HG02884 (cell line): ENCODE data around the gene KRT222.

Source experiments
- ATAC-seq: cut with Tn5 transposase; IDR thresholded peaks from one replicate; pipeline ENCODE4 v1.9.1; 2021; ENCODE audit warnings: mild to moderate bottlenecking, moderate library complexity; ENCODE audit not compliant: unreplicated experiment

The KRT222 gene

DNA sequence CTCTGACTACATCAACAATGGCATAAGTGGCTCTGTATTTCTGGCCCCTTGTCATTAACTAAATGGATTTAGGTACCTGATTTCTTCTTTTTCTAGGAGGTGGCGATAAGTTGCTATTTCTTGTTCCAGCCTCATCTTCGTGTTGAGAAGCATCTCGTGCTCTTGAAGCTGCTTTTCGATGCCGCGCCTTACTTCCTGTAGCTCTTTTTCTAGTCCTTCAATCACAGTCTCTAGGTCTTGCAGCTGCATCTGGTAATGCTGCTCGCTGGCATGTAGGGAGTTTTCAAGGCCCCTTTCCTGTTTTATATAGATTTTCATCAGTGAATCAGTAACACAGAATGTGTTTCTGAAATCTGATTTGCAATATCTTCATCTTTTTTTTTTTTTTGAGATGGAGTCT, 5.1 kb downstream of the KRT222 start:
- ATAC-seq: no peak

DNA sequence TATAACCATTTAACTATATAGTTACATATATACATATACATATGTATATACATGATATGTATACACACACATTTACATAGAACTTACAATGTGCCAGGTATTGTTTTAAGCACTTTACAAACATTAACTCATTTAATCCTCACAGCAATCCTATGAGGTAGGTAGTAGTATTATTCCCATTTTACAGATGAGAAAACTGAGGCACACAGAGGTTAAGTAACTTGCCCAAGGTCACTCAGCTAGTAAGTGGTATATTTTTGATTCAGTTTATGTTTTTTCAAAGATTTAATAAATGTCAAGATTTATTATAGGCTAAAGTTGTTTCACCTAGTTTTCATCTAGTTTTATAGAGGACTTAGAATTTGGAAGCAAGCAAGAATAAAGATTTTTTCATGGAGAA, 6.6 kb downstream of the KRT222 start:
- no peak for ATAC-seq

DNA sequence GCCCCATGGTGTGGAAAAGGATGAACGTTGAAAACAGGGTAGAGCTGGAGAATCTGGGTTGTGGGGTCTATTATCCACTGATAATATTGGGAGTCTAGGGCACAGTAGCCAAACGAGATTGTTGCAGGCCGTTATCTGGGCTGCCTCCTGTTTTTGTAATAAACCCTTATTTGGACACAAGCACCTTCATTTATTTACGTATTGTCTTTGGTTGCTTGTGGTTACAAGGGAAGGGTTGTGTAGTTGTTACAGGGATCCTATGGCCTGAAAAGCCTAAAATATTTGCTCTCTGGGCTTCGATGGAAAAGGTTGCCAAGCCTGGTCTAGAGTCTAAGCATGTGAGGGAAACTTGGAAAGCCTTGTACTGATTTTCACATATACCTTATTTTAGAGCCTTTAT, 13.0 kb downstream of the KRT222 start:
- ATAC-seq: no peak

DNA sequence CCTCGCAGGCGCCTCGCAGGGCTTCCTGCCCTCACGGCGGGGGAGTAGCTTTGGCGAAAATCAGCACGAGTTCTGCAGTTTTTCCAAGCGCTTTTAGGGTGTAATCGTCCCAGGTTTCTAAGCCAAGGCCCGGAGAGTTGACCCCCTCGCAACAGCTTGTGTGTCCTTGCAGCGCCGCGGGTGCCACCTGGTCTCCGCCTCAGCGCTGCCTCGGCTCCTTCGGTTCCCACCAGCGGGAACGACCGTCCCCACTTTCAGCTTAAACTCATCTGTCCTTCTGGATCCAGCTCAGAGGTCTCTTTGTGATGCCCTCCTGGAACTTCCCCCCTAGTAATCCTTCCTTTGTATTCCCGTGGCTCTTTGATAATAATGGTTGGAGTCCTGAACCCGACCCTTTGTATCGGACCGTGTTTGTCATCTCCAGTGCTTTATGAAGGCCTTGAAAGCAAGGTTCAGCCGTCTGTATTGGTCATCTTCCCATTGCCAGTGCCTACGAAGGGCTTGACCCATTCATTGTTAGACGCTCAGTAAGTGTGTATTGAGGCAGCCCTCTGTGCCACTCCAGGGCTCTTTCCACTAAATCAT, 16.5 kb downstream of the KRT222 start:
- ATAC-seq: no peak

DNA sequence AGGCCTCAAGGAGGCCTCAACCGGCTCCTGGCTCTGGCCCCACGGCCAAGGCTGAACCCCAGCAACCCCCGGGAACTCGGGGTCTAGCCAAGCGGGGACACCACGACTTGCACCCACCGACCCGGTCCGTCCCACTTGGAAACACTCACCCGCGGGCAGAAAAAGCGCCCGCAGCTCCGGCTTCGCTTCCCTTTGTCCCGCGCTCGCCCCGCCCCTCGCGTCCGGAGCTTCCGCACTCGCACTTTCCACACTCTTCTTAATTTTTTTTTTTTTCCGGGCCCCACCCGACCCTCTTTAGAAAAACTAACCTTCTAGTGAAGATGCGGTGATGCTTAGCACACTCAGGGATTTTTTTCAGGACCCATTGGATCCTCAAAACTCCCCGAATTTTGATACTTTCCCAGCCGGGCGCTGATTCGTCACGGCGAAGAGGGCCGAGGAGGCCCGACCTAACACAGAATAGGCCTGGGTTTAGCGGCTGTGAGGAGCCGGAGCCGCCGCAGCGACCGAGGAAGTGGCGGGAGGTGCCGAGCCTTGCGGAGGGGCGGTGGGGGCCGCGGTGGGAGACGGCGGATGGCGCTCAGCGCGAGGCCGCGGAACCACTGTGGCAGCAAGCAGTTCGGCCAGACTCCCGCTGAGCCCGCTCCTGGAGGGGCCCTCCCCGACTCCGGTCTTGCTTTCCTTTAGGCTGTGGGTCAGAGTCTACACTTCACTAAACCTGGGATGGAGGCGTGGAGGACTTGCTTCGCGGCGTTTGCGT, 17.2 kb downstream of the KRT222 start, which contains the start of gene SMARCE1:
SMARCE1 (minus strand) TSS at position 195 of the 760 bp plus-strand sequence. CDS start 2,016 bp downstream, outside the sequence.
- ATAC-seq: peak; percentile 64

DNA sequence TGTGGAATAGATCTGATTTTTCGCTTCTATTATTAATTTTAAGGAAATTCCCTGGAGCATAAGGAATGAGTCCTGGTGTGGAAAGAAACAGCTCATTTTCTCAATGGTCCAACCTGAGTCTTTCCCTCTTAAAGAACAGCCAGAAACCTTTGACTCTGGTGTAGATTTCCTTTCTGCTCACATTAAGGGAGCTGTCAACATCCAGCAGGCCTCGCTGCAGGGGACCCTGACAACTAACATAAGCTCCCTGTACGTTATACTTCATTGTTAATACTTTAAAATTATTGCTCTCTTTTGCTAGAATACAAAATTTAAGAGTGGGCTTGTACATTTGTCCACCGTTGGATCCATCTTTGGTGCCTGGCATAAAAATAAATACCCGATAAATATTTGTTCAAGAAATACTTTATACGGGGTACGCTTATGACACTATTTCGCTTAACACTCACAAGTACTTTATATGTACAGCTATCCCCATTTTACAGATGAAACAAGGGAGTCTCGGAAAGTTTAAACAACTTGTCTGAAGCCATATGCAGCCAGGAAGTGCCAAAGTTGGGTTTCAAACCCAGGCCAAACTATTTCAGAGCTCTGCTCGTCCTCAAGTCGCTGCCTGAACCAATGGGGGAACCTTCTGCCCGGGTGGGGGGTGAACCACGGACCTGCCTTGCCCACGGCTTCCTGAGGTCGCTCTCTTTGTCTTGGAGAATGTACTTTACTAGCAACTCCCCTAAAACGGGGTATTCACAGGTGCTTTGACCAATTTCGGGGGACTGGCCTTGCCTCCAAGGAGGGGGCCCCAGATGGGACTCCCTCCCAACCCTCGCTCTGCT, 18.0 kb downstream of the KRT222 start:
- peak; percentile 37 for ATAC-seq

DNA sequence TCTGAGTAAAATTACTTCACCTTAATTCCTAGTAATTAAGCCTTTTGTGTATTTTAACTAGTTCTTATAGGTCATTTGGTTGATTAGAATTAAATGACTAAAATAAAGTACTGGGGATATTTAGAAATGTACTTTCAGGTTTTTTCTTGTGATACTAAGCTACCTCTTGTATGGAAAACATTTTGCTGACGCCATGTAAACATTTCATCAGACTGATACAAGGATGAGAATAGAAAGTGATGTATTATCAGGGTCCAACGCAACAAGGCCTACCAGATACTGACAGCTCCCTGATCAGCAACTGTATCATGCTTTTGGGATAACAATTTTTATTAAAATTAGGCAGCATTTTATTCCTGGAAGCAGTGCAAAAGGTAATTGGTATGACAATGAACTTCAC, 19.0 kb downstream of the KRT222 start:
- ATAC-seq: no peak

DNA sequence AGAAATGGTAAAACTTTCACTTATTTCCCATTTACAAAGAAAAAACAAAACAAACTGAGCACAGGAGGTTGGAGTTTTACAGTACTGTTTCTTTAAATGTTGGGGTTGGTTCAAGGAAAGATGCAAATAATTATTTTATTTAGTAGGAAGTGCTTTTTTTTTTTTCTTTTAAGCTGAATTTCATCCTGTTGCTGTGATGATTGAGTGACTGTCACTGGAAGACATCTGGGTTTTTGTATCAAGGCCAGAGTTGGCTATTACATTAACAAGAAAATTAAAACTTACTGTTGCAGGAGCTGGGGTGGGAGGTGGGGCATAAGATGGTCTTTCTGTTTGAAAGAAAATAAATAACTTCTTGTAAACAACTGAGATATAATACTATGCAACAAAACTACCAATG, 19.7 kb downstream of the KRT222 start:
- ATAC-seq: no peak

DNA sequence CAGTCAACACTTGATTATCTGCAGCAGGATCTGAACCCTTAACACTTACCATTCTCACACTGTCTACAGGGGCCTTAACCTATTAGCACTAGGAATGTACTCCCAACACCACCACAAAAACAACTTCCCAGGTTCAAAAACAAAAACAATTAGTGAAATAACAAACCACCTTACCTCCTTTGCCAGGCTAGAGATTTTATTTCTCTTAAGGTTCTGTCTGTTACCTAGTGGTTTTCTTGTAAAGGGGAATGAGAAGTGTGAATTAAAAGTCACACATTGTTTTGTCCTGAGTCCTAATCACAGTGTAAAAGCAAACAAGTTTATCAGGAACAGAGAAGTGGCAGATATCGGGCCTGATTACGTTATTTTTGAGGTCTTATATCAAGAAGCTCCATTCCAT, 27.0 kb downstream of the KRT222 start:
- ATAC-seq: no peak

DNA sequence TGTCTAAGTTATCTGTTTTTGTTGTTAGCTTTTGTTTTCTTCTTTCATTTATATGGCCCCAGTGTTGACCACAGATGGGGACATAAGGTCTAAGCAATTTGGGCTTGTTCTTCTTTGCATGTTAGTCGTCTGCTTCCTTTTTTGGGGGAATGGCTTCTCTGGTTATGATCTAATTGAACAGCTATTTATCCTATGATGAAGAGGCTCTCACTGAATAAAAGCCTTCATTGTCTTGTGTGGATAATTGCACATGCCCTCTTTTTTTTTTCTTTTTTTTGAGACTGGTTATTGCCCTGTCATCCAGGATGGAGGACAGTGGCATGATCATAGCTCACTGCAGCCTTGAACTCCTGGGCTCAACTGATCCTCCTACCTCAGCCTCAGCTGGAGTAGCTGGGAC, 31.1 kb downstream of the KRT222 start:
- no peak for ATAC-seq

DNA sequence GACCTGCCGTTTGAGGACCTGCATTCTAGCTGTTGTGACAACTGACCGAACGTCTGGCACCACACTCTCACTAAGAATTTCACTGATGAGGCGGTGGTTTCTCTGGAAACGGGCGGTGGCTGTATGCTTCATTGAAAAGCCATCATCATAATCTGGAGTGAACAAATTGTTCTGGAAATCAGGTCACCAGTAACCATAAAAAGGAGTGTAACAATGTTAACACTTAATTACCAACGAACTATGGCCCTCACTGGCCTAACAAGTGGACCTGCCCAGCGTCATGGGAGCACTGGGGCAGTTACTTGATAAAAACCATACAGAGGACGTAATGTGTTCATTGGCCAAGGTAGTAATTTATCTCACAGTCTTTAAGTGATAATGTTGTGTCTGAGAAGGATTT, 32.8 kb downstream of the KRT222 start:
- no peak for ATAC-seq

DNA sequence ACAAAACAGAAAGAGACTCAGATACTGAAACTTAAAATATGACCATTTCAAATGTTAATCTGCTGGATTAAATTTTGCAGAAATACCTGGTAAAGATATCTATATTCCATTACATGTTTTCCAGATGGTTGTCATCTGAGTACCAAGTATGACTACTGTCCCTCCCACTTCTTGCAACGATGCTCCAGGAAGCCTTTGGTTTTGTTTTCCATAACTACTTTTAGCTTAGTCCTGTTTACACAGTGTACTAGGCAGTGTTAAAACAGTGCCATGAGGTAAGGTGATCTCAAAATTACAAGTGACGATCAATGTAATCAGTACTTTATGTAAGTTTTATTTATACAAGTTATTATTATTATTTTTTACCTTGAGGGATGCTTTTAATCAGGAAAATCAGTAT, 35.1 kb downstream of the KRT222 start:
- no peak for ATAC-seq

DNA sequence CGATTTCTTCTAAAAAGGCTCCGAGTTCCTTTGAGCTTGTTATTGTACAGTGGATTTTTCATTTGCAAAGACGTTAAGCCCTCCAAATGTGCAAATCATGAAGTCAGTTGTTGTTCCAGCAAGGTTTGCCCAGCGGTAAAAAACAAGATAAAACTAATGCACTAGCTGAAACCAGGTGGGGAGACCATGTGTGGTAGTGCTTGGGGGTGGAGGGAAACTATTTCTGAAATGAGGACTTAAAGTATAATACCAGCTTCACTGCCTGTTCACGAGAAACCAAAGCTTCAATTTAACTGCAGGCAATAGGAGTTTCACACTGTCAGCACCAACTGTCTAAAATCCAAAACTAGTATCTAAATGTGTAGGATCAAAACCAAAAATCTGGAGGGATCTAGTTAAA, 39.7 kb downstream of the KRT222 start:
- no peak for ATAC-seq

DNA sequence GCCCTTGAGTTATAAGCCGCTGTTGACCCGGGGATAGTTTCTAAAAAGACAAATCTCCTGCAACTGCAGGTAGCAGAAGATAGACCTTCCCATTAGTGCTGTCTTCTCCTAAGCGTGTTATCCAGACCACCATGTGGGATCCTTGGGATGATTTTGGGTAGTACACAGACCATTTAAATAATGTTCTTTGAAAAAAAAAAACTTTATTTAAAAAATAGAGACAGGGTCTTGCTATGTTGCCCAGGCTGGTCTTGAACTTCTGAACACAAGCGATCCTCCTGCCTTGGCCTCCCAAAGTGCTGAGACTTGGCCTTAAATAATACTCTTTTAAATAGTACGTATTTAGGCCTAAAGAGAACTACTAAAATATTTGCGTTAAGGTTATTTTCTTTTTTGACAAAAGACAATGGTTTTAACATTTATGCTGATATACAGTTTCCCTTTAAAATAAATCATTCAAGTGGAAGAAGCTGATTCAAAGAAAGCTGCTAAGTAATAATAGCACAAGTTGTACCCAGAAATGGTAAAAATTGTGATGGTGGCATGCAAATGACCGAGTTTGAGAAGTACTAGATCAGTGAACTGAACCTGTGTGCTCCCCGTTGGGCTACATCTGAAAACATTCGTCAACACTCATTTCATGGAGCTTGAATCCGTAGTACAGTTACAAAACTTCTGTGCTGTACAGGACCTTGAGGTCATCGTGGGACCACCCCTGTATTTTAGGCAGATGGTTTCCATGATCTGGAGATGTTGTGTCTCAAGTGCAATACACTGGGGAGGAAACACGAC, 41.4 kb downstream of the KRT222 start:
- no peak for ATAC-seq

DNA sequence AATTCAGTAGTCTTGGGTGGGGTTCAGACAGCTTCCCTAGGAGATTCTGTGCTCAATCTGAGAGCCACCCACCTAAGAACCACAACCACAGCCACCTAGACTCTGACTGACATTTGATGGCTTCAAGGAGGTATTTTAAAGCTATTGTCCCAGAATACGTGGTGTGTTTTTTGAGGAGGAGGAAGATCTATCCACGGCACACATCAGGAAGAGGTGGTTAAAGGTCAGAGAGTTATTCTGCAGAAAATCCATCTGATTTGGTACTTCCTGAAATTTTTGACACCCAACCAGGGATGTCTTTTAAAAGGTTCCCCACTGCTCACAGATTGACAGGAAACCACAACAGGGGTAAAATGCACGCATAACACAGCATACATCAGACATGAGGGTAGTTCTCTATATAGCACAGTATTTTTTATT, 42.5 kb downstream of the KRT222 start:
- ATAC-seq: no peak

DNA sequence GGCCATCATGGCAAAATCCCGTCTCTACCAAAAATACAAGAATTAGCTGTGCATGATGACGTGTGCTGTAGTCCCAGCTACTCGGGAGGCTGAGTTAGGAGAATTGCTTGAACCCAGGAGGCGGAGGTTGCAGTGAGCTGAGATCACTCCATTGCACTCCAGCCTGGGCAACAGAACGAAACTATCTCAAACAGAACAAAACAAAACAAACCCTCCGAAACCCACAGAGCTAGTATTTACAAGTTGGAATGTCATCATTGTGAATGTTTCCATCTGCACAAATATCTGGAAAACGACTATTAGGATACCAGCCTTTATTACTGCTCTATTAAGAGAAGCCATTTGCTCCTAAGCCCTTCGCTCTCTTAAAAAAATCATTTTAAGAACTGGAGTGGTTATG, 43.4 kb downstream of the KRT222 start:
- no peak for ATAC-seq

DNA sequence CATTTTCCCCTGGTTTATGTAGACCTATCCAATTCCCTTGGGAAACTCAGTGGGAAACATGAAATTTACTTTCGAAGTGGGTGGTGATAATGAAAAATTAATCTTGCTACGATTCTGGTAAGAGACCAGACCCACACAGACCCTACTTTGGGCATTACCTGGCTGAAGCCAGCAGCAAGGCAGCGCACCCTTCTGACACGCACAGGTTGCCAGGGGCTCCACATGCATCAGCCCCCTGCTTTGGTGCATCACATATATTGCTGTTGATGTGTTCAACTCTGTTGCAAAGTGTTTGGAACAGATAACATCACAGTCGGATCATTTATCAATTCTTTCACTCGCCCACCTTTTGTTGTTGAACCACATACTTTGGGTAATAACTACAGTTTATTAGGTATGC, 44.0 kb downstream of the KRT222 start:
- ATAC-seq: no peak

DNA sequence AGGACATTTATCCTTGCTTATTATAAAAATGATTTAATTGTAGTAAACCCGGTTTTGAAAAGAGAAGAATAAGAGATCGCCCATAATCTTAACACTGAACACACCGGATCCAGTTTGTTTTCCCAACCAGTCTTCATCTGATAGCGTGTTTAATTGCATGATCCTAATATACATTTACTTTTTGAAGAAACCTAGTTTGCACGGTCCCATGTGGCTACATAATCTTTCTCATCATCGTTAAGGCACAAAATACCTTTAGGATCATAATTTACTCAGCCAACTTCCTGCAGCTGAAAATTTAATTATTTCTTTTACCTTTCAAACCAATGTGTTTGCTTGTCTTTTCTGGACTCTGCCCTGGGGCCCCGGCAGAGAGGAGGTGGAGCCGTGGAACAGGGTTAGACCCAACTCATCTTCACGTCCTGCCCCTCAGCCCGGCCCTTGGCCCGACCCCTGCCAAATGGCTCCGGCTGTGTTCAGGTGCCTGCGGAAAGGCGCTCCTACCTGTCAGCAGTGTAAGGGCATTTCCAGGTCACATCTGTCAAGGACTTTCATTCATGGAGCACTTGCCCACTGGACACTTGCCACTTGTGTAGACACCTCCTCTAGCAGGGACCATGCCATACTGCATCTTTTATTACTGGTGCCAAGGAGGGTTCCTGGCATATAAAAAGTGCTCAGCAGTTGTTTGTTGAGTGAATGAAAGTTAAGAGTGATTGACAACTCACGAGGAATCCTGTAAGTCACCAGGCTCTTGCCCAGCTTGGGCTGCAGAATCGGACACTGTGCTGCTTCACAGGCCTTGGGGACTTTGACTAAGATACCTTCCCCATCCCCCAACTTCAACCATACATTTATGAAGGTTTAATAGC, 46.0 kb downstream of the KRT222 start:
- no peak for ATAC-seq

DNA sequence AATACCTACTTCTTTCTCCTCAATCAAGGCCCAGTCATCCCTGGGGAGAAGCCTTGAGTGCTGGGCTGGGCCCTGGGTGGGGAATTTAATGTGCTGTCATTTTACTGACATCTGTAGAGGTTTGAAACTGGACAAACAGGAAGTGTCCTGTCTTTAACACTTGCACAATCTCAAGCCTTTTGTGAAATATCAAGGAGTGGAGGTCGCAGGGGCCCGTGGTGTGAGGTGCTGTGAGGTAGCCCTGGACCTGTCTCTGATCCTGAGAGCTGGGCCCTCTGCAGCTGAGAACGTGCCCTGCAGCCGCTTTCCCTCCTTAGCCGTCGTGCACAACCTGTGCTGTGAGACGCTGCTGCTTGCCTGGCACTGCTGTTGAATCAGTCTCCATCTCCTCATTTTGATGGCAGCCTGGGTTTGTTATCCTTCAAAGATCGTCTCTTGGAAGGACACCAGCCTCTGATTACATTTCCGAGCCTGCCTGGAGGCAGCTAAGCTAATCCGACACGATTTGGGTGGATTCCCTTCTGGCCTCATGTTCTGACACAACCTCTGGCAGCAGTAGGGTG, 47.2 kb downstream of the KRT222 start:
- ATAC-seq: no peak

DNA sequence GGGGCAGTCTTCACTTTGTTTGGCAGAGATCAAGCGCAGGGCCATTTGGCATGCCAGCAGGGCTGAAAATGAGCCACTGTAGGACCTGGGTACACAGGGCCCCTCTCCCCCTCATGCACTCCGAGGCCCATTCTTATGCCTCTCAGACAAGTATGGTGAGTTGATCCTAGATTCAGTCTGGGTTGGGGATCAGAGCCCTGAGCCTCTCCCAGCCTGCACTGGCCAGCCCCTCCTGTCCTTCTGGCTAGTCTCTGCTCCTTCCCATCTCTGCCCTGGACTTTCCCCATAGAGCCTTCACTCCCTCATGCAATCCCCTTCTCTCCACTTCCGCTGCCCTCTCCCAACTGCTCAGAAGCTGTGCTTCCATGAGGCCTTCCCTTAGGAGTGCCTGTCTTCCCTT, 48.4 kb downstream of the KRT222 start:
- ATAC-seq: no peak
